ENCODE results near the gene RNF13. TPM values are rescaled to one million over a fixed set of nuclear protein-coding genes. Genes with fewer than 3 reads are reported as not detected.
A peak's percentile ranks its signal among the peaks of the same experiment; 100 is the strongest.
"Not testable (repeated sequence)": the region's sequence is repeated elsewhere in the genome, so short reads cannot be mapped to it uniquely, and the experiment has no call there.

Gene RNF13
- total RNA-seq, 3 donors from 2014 or later: 95.0 to 142 (median 114) TPM

DNA sequence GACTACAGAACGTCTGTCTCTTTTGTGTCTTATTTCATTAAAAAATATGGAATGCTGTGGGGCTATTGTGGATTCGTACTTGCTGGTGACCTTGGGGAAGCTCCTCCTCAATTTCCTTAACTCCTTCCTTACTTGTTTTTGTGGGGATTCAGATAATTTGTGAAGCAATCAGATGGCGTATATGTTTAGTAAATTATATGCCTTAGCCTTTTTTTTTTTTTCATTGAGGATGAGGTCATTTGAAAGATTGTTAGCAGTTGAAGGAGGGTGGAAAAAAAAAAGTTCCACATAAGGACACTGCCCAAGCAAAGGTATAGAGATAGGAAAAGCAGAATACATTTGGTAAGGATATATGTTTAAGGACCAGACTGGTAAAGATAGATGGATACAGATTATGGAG lies 3.3 kb downstream of the RNF13 start:
- no peak for DNase-seq (ENCODE audit: low spot score in 2 of 2)
- H3K4me3 ChIP-seq: peak overlapping the region in 1 of 3 donors; percentile 4
- intact Hi-C loops (cut with DNase I; ENCODE audit: low total_unique reads): no loop called here
- peaks cover 0 to 23% of the 10 kb centered on the region in 2 donors for H3K4me1 ChIP-seq
- no peaks in the 10 kb centered on the region for H3K36me3 ChIP-seq
- H3K9me3 ChIP-seq: no peaks in the 10 kb centered on the region
- TF ChIP-seq POLR2AphosphoS5 (IDR thresholded peaks at IDR 0.05) (no peak), POLR2A (IDR thresholded peaks at IDR 0.05) (no peak)
- TF ChIP-seq, protein P1, sequence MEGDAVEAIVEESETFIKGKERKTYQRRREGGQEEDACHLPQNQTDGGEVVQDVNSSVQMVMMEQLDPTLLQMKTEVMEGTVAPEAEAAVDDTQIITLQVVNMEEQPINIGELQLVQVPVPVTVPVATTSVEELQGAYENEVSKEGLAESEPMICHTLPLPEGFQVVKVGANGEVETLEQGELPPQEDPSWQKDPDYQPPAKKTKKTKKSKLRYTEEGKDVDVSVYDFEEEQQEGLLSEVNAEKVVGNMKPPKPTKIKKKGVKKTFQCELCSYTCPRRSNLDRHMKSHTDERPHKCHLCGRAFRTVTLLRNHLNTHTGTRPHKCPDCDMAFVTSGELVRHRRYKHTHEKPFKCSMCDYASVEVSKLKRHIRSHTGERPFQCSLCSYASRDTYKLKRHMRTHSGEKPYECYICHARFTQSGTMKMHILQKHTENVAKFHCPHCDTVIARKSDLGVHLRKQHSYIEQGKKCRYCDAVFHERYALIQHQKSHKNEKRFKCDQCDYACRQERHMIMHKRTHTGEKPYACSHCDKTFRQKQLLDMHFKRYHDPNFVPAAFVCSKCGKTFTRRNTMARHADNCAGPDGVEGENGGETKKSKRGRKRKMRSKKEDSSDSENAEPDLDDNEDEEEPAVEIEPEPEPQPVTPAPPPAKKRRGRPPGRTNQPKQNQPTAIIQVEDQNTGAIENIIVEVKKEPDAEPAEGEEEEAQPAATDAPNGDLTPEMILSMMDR (IDR thresholded peaks at IDR 0.05): no peak
- H3K27me3 ChIP-seq: no peaks in the 10 kb centered on the region
- H3K27ac ChIP-seq: peak overlapping the region; percentile 49 to 98

DNA sequence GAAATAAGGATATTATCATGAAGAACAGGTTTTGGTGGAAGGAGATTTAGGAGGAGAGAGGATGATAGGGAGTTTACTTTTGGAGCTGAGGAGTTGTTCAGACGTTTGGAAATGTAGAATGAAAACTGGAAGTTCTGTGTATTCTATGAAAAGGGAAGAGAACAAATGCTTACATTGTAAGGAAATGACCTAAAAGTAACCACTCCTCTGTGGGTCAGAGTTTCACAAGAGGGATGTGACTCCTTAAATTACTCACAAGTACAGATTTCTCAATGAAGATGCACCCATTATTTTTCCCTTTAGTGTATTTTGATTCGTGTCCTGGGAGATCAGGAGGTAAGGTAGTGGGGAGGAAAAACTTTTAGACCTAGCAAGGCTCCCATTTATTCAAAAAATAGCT lies 4.0 kb downstream of the RNF13 start:
- Histone ChIP-seq H3K27ac (peak overlapping the region; percentile 49 to 98), H3K4me1 (peaks cover 0 to 23% of the 10 kb centered on the region in 2 donors), H3K4me3 (no peak overlapping the region)

DNA sequence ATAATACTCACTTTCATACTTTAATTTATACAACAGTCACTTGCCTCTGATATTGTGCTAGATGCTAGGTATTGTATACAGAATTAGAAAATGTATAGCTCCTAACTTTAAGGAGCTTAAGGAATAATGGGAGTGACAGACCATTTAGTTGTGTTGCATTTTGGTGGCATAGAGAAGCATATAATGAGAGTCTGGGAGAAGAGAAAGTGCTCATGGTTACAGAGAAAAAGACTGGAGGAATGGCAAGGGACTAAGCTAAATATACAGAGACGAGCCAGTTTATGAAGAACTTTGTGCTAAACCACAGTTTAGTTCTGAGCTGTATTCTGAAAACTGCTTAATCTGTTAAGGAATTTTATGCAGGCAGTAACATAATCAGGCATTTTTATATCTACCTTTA lies 6.4 kb downstream of the RNF13 start:
- Histone ChIP-seq H3K4me1 (peaks cover 0 to 19% of the 10 kb centered on the region in 2 donors), H3K36me3 (no peaks in the 10 kb centered on the region), H3K27ac (no peak overlapping the region), H3K27me3 (no peaks in the 10 kb centered on the region), H3K9me3 (no peaks in the 10 kb centered on the region), H3K4me3 (no peak overlapping the region)
- TF ChIP-seq POLR2AphosphoS5 (IDR thresholded peaks at IDR 0.05): no peak
- TF ChIP-seq POLR2A (IDR thresholded peaks at IDR 0.05): no peak
- TF ChIP-seq, protein P1 (IDR thresholded peaks at IDR 0.05): no peak
- DNase-seq (ENCODE audit: low spot score in 2 of 2): no peak
- intact Hi-C loops (cut with DNase I; ENCODE audit: low total_unique reads): no loop called here

More for the DNA sequence above, 4.0 kb downstream of the RNF13 start:
- intact Hi-C loops (cut with DNase I; ENCODE audit: low total_unique reads): no loop called here
- TF ChIP-seq POLR2A (IDR thresholded peaks at IDR 0.05) (no peak), POLR2AphosphoS5 (IDR thresholded peaks at IDR 0.05) (no peak)
- TF ChIP-seq, protein P1 (IDR thresholded peaks at IDR 0.05): no peak
- Histone ChIP-seq H3K27me3 (no peaks in the 10 kb centered on the region), H3K9me3 (no peaks in the 10 kb centered on the region), H3K36me3 (no peaks in the 10 kb centered on the region)
- no peak for DNase-seq (ENCODE audit: low spot score in 2 of 2)

DNA sequence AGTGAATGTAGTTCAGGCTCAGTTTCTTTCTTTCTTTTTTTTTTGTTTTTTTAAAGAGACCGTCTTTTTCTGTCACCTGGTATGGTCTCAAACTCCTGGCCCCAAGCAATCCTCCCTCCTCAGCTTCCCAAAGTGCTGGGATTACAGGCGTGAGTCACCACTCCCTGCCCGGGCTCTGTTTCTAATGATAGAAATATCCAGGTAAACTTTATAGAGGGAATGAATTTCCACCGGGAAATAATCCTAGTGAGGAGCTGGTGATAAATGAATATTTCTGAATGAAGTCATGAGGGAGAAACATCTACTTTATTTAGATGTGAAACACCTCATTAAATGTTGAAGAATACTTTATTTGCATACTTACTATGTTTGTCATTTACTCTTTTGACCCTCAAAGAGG lies 7.2 kb downstream of the RNF13 start:
- Histone ChIP-seq H3K27me3 (no peaks in the 10 kb centered on the region), H3K4me3 (no peak overlapping the region), H3K36me3 (no peaks in the 10 kb centered on the region), H3K4me1 (peaks cover 0 to 11% of the 10 kb centered on the region in 2 donors), H3K27ac (no peak overlapping the region), H3K9me3 (no peaks in the 10 kb centered on the region)
- TF ChIP-seq POLR2AphosphoS5 (IDR thresholded peaks at IDR 0.05): no peak
- intact Hi-C loops (cut with DNase I; ENCODE audit: low total_unique reads): no loop called here
- no peak for DNase-seq (ENCODE audit: low spot score in 2 of 2)

DNA sequence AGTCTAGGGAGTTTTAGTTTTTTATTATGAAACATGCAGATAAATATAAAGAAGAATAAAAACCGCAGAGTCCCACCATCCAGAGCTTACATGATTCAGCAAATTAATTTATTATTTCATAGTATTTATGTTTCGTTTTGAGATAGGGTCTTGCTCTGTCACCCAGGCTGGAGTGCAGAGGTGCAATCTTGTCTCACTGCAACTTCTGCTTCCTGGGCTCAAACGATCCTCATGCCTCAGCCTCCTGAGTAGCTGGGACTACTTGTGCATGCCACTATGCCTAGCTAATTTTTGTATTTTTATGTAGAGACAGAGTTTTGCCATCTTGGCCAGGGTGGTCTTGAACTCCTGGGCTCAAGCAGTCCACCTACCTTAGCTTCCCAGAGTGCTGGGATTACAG lies 13.6 kb downstream of the RNF13 start:
- no peaks in the 10 kb centered on the region for H3K36me3 ChIP-seq
- TF ChIP-seq POLR2A (IDR thresholded peaks at IDR 0.05) (no peak), POLR2AphosphoS5 (IDR thresholded peaks at IDR 0.05) (no peak)
- TF ChIP-seq, protein P1 (IDR thresholded peaks at IDR 0.05): no peak

DNA sequence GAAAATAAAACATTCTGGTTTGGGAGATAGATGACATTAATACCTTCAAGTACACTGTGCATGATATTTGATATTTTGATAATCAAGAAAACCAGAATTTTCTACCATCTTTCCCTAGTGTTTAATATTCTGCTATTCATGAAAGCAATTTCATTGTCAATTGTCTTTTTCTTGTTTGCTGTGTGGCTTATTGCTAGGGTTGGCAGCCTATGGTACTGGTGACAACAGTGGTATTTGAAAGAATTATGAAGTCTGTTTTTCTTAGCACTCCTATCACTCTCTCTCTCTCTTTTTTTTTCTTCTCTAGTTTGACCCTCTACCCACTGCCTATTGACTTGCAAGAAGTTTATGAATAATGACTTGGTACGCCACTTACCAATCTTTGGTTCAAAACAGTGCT lies 15.4 kb downstream of the RNF13 start:
- Histone ChIP-seq H3K4me3 (no peak overlapping the region), H3K36me3 (no peaks in the 10 kb centered on the region), H3K4me1 (no peaks in the 10 kb centered on the region), H3K27me3 (no peaks in the 10 kb centered on the region), H3K27ac (no peak overlapping the region), H3K9me3 (peaks cover 18 to 22% of the 10 kb centered on the region in 2 donors)
- DNase-seq (ENCODE audit: low spot score in 2 of 2): no peak
- intact Hi-C loops (cut with DNase I; ENCODE audit: low total_unique reads): no loop called here
- TF ChIP-seq, protein P1 (IDR thresholded peaks at IDR 0.05): no peak
- TF ChIP-seq POLR2A (IDR thresholded peaks at IDR 0.05) (no peak), POLR2AphosphoS5 (IDR thresholded peaks at IDR 0.05) (no peak)

More for the DNA sequence above, 13.6 kb downstream of the RNF13 start:
- H3K4me3 ChIP-seq: no peak overlapping the region
- DNase-seq (ENCODE audit: low spot score in 2 of 2): no peak
- H3K27me3 ChIP-seq: no peaks in the 10 kb centered on the region
- H3K27ac ChIP-seq: no peak overlapping the region
- intact Hi-C loops (cut with DNase I; ENCODE audit: low total_unique reads): no loop called here
- H3K9me3 ChIP-seq: peaks cover 9 to 10% of the 10 kb centered on the region in 2 donors
- H3K4me1 ChIP-seq: no peaks in the 10 kb centered on the region

DNA sequence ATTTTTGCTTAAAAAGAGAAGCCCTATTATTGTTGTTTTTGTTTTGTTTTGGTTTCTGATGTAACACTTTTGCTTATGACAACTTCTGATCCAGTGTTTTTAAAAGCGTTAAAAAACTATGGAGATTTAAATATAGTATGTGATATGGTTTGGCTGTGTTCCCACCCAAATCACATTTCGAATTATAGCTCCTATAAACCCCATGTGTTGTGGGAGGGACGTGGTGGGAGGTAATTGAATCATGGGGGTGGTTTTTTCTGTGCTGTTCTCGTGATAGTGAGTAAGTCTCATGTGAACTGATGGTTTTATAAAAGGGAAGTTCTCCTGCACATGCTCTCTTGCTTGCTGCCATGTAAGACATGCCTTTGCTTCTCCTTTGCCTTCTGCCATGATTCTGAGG lies 16.6 kb downstream of the RNF13 start:
- H3K4me3 ChIP-seq; DNase-seq (ENCODE audit: low spot score in 2 of 2); H3K36me3 ChIP-seq; H3K27me3 ChIP-seq; H3K4me1 ChIP-seq; intact Hi-C loops (cut with DNase I; ENCODE audit: low total_unique reads); H3K27ac ChIP-seq: not testable (repeated sequence)
- peaks cover 19 to 30% of the 10 kb centered on the region in 2 donors for H3K9me3 ChIP-seq

Data from breast epithelium (tissue), 4 donors.